ENCODE results near the gene ADAMTSL3.
A peak's percentile ranks its signal among the peaks of the same experiment; 100 is the strongest.

GRCh38 chr15:84034578-84035398 lies 380.9 kb downstream of the ADAMTSL3 start:
- TF ChIP-seq CTCF (IDR thresholded peaks at IDR 0.05) (peak; percentile 62), EZH2phosphoT487 (IDR thresholded peaks at IDR 0.05) (no peak)
